Measurements from ENCODE around the gene FAM53C.
"Not testable (repeated sequence)": the region's sequence is repeated elsewhere in the genome, so short reads cannot be mapped to it uniquely, and the experiment has no call there.

Gene FAM53C

GRCh38 chr5:138389332-138389731 is 51.3 kb downstream of the FAM53C start:
- H3K4me3 Mint-ChIP-seq: no peak overlapping the region
- H3K4me1 Mint-ChIP-seq (ENCODE audit: low read depth): peaks cover 19% of the 10 kb centered on the region
- H3K27me3 Mint-ChIP-seq: no peaks in the 10 kb centered on the region
- H3K27ac Mint-ChIP-seq: no peak overlapping the region
- intact Hi-C loops (cut with micrococcal nuclease): no loop called here
- peaks cover 92% of the 10 kb centered on the region for H3K36me3 Mint-ChIP-seq (ENCODE audit: low read depth)
- H3K9me3 Mint-ChIP-seq: no peaks in the 10 kb centered on the region

- H3K4me3 Mint-ChIP-seq; intact Hi-C loops (cut with micrococcal nuclease); H3K27me3 Mint-ChIP-seq; H3K27ac Mint-ChIP-seq; H3K9me3 Mint-ChIP-seq: not testable (repeated sequence)
- Mint-ChIP-seq H3K36me3 (ENCODE audit: low read depth) (peaks cover 92% of the 10 kb centered on the region), H3K4me1 (ENCODE audit: low read depth) (peaks cover 19% of the 10 kb centered on the region)
Observed at GRCh38 chr5:138389911-138390310, 51.8 kb downstream of the FAM53C start.

GRCh38 chr5:138391859-138392386 is 53.9 kb downstream of the FAM53C start:
- Mint-ChIP-seq H3K4me1 (ENCODE audit: low read depth) (peaks cover 8% of the 10 kb centered on the region), H3K27me3 (no peaks in the 10 kb centered on the region), H3K36me3 (ENCODE audit: low read depth) (peaks cover 92% of the 10 kb centered on the region), H3K9me3 (no peaks in the 10 kb centered on the region), H3K27ac (no peak overlapping the region), H3K4me3 (no peak overlapping the region)
- intact Hi-C loops (cut with micrococcal nuclease): no loop called here

Data from dendritic cell treated with granulocyte-macrophage colony-stimulating factor and Interleukin-4, amounts not matched to agents 40 ng/mL and 50 ng/mL, for 4 days (primary cell).